GM12865 (cell line): Measurements from ENCODE around the gene KRT23.

Experiments used
- DNase-seq: peaks from one replicate; pipeline ENCODE4 v3.0.0; 2010; ENCODE audit warnings: low read depth
- H3K4me3 ChIP-seq: 2 replicates; pipeline ENCODE4 v1.5.1; 2011; ENCODE audit warnings: mild to moderate bottlenecking, low read depth, low read length, control low read depth
- CTCF ChIP-seq: IDR thresholded peaks from 2 replicates; pipeline ENCODE4 v1.5.1; 2011; ENCODE audit warnings: low read length, control low read depth, low read depth, inconsistent platforms; ENCODE audit not compliant: insufficient read depth; ENCODE audit errors: missing control alignments

The KRT23 gene

GRCh38 chr17:40951011-40951622, 13.7 kb upstream of the KRT23 start:
- DNase-seq, result no peak
- no peak overlapping the region for H3K4me3 ChIP-seq

GRCh38 chr17:40950176-40950575, 12.7 kb upstream of the KRT23 start:
- no peak for TF ChIP-seq CTCF
- no peak for DNase-seq
- H3K4me3 ChIP-seq, result no peak overlapping the region

More at GRCh38 chr17:40951011-40951622, 13.7 kb upstream of the KRT23 start:
- TF ChIP-seq CTCF, result no peak

DNA sequence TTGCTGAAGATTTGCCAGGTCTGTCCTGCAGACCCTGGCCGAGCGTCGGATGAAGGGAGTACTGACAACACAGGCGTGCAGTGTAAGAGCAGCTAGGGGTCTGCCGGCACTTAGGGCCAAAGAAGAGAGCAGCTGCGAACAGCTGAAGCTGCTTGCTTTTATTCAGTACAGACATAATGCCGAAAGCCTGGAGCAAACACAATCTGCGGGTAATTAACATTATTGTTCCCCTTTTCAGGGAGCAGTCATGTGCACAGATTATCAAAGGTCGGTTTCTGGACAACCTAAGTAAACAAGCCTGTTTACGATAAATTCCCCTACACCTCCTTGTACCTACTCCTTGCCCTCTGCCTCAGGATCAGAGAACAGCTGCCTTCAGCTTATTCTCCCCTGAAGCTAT, 12.0 kb upstream of the KRT23 start:
- no peak overlapping the region for H3K4me3 ChIP-seq
- no peak for TF ChIP-seq CTCF
- no peak for DNase-seq

- no peak for DNase-seq
- H3K4me3 ChIP-seq, result no peak overlapping the region
- no peak for TF ChIP-seq CTCF
These were observed 10.5 kb upstream of the KRT23 start for GRCh38 chr17:40947929-40948328.

DNA sequence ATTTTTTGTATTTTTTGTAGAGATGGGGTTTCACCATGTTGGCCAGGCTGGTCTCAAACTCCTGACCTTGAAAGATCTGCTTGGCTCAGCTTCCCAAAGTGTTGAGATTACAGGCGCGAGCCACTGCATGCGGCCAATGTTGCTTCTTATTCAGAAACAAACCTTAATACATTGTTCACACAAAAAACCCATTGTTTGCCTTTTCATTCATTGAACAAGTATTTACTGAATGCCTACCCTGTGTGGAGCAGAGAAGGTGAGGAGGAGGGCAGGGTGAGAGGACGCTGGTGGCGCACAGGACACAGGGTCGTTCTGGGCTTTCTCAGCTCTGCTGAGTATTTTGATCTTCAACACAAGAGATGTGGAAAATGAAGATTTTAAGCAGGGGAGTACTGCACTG, 8.0 kb upstream of the KRT23 start:
- no peak for TF ChIP-seq CTCF
- no peak for DNase-seq
- no peak overlapping the region for H3K4me3 ChIP-seq

DNA sequence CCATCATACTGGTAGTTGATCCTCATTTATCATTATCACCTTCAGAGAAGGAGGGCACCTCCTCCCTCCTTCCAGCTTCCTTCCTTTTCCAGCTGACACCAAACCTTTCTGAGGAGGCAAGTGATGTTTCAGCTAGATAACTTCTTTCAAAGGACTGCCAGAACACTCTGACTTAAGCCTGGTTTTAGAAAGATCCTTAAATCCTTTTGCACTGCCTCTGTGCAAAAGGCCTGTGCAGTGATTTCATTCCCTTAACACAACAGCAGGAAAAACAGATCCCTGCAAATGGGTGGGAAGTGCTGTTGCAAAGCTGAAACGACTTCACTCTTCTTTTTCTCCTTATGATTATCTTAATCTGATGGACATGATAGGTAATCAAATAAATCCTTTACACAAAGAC, 7.1 kb upstream of the KRT23 start:
- TF ChIP-seq CTCF, result no peak
- no peak overlapping the region for H3K4me3 ChIP-seq
- no peak for DNase-seq

GRCh38 chr17:40942553-40942952, 5.1 kb upstream of the KRT23 start:
- no peak overlapping the region for H3K4me3 ChIP-seq
- no peak for TF ChIP-seq CTCF
- no peak for DNase-seq
